Testis (tissue), 2 donors: ENCODE data around the gene ABHD12.

Experiments used
- CTCF ChIP-seq, 3 experiments: fragments of 450-650 bp in 2 of 3; fragments of 200-600 bp in 1 of 3; sonication (generic) in 1 of 3; IDR thresholded peaks; one replicate each; pipeline ENCODE4 v1.5.1; 2016 to 2019; ENCODE audit warnings: antibody characterized with exemption in 3 of 3, mild to moderate bottlenecking in 2 of 3, moderate library complexity in 1 of 3
- POLR2A ChIP-seq: fragments of 450-650 bp; IDR thresholded peaks from one replicate; pipeline ENCODE4 v1.6.1; 2017; ENCODE audit warnings: antibody characterized with exemption, mild to moderate bottlenecking, moderate library complexity

- TF ChIP-seq CTCF (IDR thresholded peaks at IDR 0.05), result no peak
- no peak for TF ChIP-seq POLR2A
Measured at GRCh38 chr20:25397096-25397495, 6.5 kb upstream of the ABHD12 start.
